HCT116 (cell line): ENCODE measurements around the gene AADAC. TPM values are rescaled to one million over a fixed set of nuclear protein-coding genes. Genes with fewer than 3 reads are reported as not detected.

ENCODE experiments used
- ATAC-seq: fragments of 200-7000 bp; cut with Tn5 transposase; 2 replicates; pipeline ENCODE4 v1.9.1; 2020; ENCODE audit warnings: mild to moderate bottlenecking, moderate library complexity
- BruUV-seq: library from RNA; stranded (reverse); fragments of 400-500 nt; replicated peaks from 2 replicates; lab custom pipeline; 2021; lab: Mats Ljungman, UMichigan
- CTCF ChIA-PET: fragments of 300-600 bp; sonication (Branson Sonifier 250); formaldehyde crosslinking; loops from one replicate; lab custom pipeline; 2021; ENCODE audit warnings: antibody characterized with exemption; lab: Charles Lee
- POLR2A ChIA-PET: fragments of 300-600, 350-600 bp; sonication (Branson Sonifier 250); formaldehyde crosslinking; loops from one replicate; lab custom pipeline; 2021; ENCODE audit warnings: antibody characterized with exemption; lab: Charles Lee
- RAD21 ChIA-PET, 2 experiments: fragments of 300-600 bp; sonication (Branson Sonifier 250); formaldehyde crosslinking; loops; one replicate each; lab custom pipeline; 2023; ENCODE audit warnings: low total read pairs in 2 of 2; ENCODE audit not compliant: uncharacterized antibody in 2 of 2, unreplicated experiment in 2 of 2, low non-redundant PET in 1 of 2; lab: Charles Lee
- DNase-seq: peaks from one replicate; pipeline ENCODE4 v3.0.0-alpha.2; 2010; ENCODE audit warnings: low read depth, low spot score
- H2AFZ ChIP-seq: fragments of 200-600 bp; shearing (Covaris generic), sonication (generic); 2 replicates; pipeline ENCODE4 v1.6.1; 2017; ENCODE audit warnings: low read depth, mixed run types, mixed read lengths, antibody characterized with exemption, low read length; ENCODE audit not compliant: poor library complexity, severe bottlenecking
- H3K27ac ChIP-seq: 2 replicates; pipeline ENCODE4 v1.5.1; 2012; ENCODE audit warnings: low read depth, low read length
- H3K27me3 ChIP-seq: fragments of 200-600 bp; sonication (generic); 2 replicates; pipeline ENCODE4 v1.6.1; 2016; ENCODE audit warnings: mixed run types, low read length, mixed read lengths; ENCODE audit not compliant: insufficient read depth
- H3K36me3 ChIP-seq, 2 experiments: fragments of 200-500 bp in 1 of 2; fragments of 200-600 bp in 1 of 2; sonication (Bioruptor generic) in 1 of 2; sonication (generic) in 1 of 2; 2 replicates each; pipeline versions ENCODE4 v1.5.1 to v1.6.1; 2014 to 2016; ENCODE audit warnings: low read length in 2 of 2, inconsistent platforms in 1 of 2, mixed read lengths in 1 of 2, mixed run types in 1 of 2; ENCODE audit not compliant: insufficient read depth in 2 of 2, control insufficient read depth in 1 of 2
- H3K4me1 ChIP-seq, 2 experiments: fragments of 200-600 bp in 1 of 2; sonication (generic) in 1 of 2; 2 replicates each; pipeline versions ENCODE4 v1.5.1 to v1.6.1; 2012 to 2017; ENCODE audit warnings: low read length in 2 of 2, inconsistent platforms in 1 of 2, mild to moderate bottlenecking in 1 of 2, mixed read lengths in 1 of 2, mixed run types in 1 of 2, moderate library complexity in 1 of 2; ENCODE audit not compliant: insufficient read depth in 2 of 2, control insufficient read depth in 1 of 2
- H3K4me2 ChIP-seq: fragments of 200-600 bp; sonication (generic); 2 replicates; pipeline ENCODE4 v1.6.1; 2017; ENCODE audit warnings: mixed run types, low read length, mixed read lengths
- H3K4me3 ChIP-seq, 2 experiments: fragments of 200-600 bp in 1 of 2; sonication (generic) in 1 of 2; replicated peaks in 1 of 2; 2 replicates each; pipeline ENCODE4 v1.5.1; 2011 to 2016; ENCODE audit warnings: low read length in 2 of 2, control low read depth in 1 of 2, low read depth in 1 of 2, mild to moderate bottlenecking in 1 of 2, mixed read lengths in 1 of 2, mixed run types in 1 of 2
- H3K79me2 ChIP-seq: fragments of 200-600 bp; sonication (generic); 2 replicates; pipeline ENCODE4 v1.6.1; 2017; ENCODE audit warnings: mild to moderate bottlenecking, mixed run types, low read length, moderate library complexity, mixed read lengths; ENCODE audit not compliant: insufficient read depth
- H3K9ac ChIP-seq: fragments of 200-600 bp; sonication (generic); 2 replicates; pipeline ENCODE4 v1.6.1; 2016; ENCODE audit warnings: low read length, mixed read lengths
- H3K9me2 ChIP-seq: fragments of 200-600 bp; sonication (generic), shearing (Covaris generic); 2 replicates; pipeline ENCODE4 v1.6.1; 2017; ENCODE audit warnings: mixed run types, mild to moderate bottlenecking, moderate library complexity; ENCODE audit not compliant: insufficient read depth
- H3K9me3 ChIP-seq, 2 experiments: fragments of 200-500 bp in 1 of 2; fragments of 200-600 bp in 1 of 2; sonication (Bioruptor generic) in 1 of 2; sonication (generic) in 1 of 2; 2 replicates each; pipeline ENCODE4 v1.6.1; 2014 to 2017; ENCODE audit warnings: low read length in 2 of 2, mixed read lengths in 2 of 2, inconsistent platforms in 1 of 2, low read depth in 1 of 2, mild to moderate bottlenecking in 1 of 2, mixed run types in 1 of 2, moderate library complexity in 1 of 2; ENCODE audit not compliant: control insufficient read depth in 1 of 2, insufficient read depth in 1 of 2
- H4K20me1 ChIP-seq: fragments of 200-600 bp; sonication (generic), shearing (Covaris generic); 2 replicates; pipeline ENCODE4 v1.6.1; 2017; ENCODE audit warnings: mixed run types, mild to moderate bottlenecking, moderate library complexity; ENCODE audit not compliant: insufficient read depth
- CBX3 ChIP-seq: IDR thresholded peaks from 2 replicates; pipeline ENCODE4 v1.6.1; 2012; ENCODE audit warnings: low read depth
- CEBPB ChIP-seq: IDR thresholded peaks from 2 replicates; pipeline ENCODE4 v1.6.1; 2012; ENCODE audit warnings: low read depth
- ELF1 ChIP-seq: IDR thresholded peaks from 2 replicates; pipeline ENCODE4 v1.6.1; 2012; ENCODE audit warnings: low read depth, borderline replicate concordance
- EZH2 ChIP-seq: fragments of 200-600 bp; sonication (generic); IDR thresholded peaks from 2 replicates; pipeline ENCODE4 v1.6.1; 2017; ENCODE audit warnings: antibody characterized with exemption, mixed run types
- JUND ChIP-seq: IDR thresholded peaks from 2 replicates; pipeline ENCODE4 v1.6.1; 2012
- RAD21 ChIP-seq: IDR thresholded peaks from 2 replicates; pipeline ENCODE4 v1.6.1; 2012; ENCODE audit warnings: low read depth, mild to moderate bottlenecking
- SIN3A ChIP-seq: IDR thresholded peaks from 2 replicates; pipeline ENCODE4 v1.6.1; 2012; ENCODE audit warnings: low read depth
- TCF7L2 ChIP-seq: IDR thresholded peaks from 2 replicates; pipeline ENCODE4 v1.7.0; 2011; ENCODE audit warnings: borderline replicate concordance, inconsistent platforms; ENCODE audit not compliant: insufficient read depth, insufficient read length; ENCODE audit errors: extremely low read depth
- YY1 ChIP-seq: IDR thresholded peaks from 2 replicates; pipeline ENCODE4 v1.6.1; 2011; ENCODE audit warnings: low read length, low read depth, moderate library complexity, mild to moderate bottlenecking; ENCODE audit not compliant: insufficient replicate concordance; ENCODE audit errors: extremely low read depth
- ZFX ChIP-seq: fragments of 450-650 bp; IDR thresholded peaks from 2 replicates; pipeline ENCODE4 v1.6.1; 2017
- ZNF274 ChIP-seq: fragments of 200-500 bp; sonication (Bioruptor generic); IDR thresholded peaks from 2 replicates; pipeline ENCODE4 v1.6.1; 2014; ENCODE audit warnings: mild to moderate bottlenecking, low read depth, low read length, inconsistent platforms
- intact Hi-C: fragments of 100-400 bp; cut with micrococcal nuclease; formaldehyde crosslinking; loops from 2 replicates; pipeline ENCODE4 v1.10.0; 2022
- total RNA-seq: library from RNA; stranded (reverse); gene quantifications from one replicate; pipeline ENCODE4 v1.2.1, GENCODE V29; 2021; ENCODE audit not compliant: unreplicated experiment
- TF ChIP-seq, protein P1 (sequence below): IDR thresholded peaks from 2 replicates; pipeline ENCODE4 v1.6.1; 2012
- TF ChIP-seq, protein P2 (sequence below), 3 experiments: fragments of 200-600 bp in 1 of 3; sonication (generic) in 1 of 3; IDR thresholded peaks in 2 of 3; conservative IDR thresholded peaks in 1 of 3; 2 replicates each; pipeline ENCODE4 v1.5.1; 2012 to 2017; ENCODE audit warnings: low read depth in 2 of 3, low read length in 2 of 3, antibody characterized with exemption in 1 of 3, borderline replicate concordance in 1 of 3, control low read depth in 1 of 3, mild to moderate bottlenecking in 1 of 3, mixed read lengths in 1 of 3, mixed run types in 1 of 3, moderate library complexity in 1 of 3; ENCODE audit not compliant: insufficient read depth in 1 of 3

AADAC gene
- total RNA-seq, 1 experiment from 2014 or later, result 3.8 TPM

GRCh38 chr3:151875759-151876158 is 61.8 kb downstream of the AADAC start:
- no peak for TF ChIP-seq YY1
- TF ChIP-seq, protein P1, sequence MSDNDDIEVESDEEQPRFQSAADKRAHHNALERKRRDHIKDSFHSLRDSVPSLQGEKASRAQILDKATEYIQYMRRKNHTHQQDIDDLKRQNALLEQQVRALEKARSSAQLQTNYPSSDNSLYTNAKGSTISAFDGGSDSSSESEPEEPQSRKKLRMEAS, result no peak
- TF ChIP-seq ELF1, result no peak
- TF ChIP-seq EZH2, result no peak
- TF ChIP-seq TCF7L2, result no peak
- no peak for TF ChIP-seq ZFX
- TF ChIP-seq JUND, result no peak
- TF ChIP-seq ZNF274, result no peak
- TF ChIP-seq RAD21, result no peak
- no peak for TF ChIP-seq CBX3
- TF ChIP-seq, protein P2, sequence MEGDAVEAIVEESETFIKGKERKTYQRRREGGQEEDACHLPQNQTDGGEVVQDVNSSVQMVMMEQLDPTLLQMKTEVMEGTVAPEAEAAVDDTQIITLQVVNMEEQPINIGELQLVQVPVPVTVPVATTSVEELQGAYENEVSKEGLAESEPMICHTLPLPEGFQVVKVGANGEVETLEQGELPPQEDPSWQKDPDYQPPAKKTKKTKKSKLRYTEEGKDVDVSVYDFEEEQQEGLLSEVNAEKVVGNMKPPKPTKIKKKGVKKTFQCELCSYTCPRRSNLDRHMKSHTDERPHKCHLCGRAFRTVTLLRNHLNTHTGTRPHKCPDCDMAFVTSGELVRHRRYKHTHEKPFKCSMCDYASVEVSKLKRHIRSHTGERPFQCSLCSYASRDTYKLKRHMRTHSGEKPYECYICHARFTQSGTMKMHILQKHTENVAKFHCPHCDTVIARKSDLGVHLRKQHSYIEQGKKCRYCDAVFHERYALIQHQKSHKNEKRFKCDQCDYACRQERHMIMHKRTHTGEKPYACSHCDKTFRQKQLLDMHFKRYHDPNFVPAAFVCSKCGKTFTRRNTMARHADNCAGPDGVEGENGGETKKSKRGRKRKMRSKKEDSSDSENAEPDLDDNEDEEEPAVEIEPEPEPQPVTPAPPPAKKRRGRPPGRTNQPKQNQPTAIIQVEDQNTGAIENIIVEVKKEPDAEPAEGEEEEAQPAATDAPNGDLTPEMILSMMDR (IDR thresholded peaks at IDR 0.05 in 2 of 3, conservative IDR thresholded peaks at IDR 0.05 in 1 of 3; ENCODE audit: borderline replicate concordance in 1 of 3, insufficient read depth in 1 of 3, low read depth in 2 of 3, low read length in 2 of 3), result no peak
- TF ChIP-seq SIN3A, result no peak
- TF ChIP-seq CEBPB, result no peak
- TF ChIP-seq, all 23 proteins: peak for 0
- Histone ChIP-seq H2AFZ (no peak overlapping the region), H3K4me3 (no peak overlapping the region), H3K4me1 (no peaks in the 10 kb centered on the region; a peak in 1 of 4 replicates), H3K27ac (no peak overlapping the region), H3K9me2 (no peaks in the 10 kb centered on the region), H3K36me3 (no peaks in the 10 kb centered on the region), H3K79me2 (no peaks in the 10 kb centered on the region), H3K27me3 (no peaks in the 10 kb centered on the region), H3K9ac (no peak overlapping the region), H3K4me2 (no peak overlapping the region), H3K9me3 (no peaks in the 10 kb centered on the region), H4K20me1 (no peaks in the 10 kb centered on the region)
- DNase-seq, result no peak
- intact Hi-C loops, result no loop called here
- RAD21 ChIA-PET, result no interaction called here
- no peak for ATAC-seq
- BruUV-seq, result no TSS peak
- CTCF ChIA-PET, result no interaction called here
- POLR2A ChIA-PET, result no interaction called here
